Stimulated activated CD4-positive, alpha-beta T cell treated with anti-CD3 and anti-CD28 coated beads, TNF-alpha, amount 100 ng/mL, for 48 hours (primary cell): ENCODE measurements around the gene PCGF2.

Experiments
- DNase-seq, 3 donors: peaks; one replicate each; pipeline ENCODE4 v3.0.0-alpha.2; 2020; ENCODE audit warnings: low read depth in 3 of 3

Gene PCGF2

DNA sequence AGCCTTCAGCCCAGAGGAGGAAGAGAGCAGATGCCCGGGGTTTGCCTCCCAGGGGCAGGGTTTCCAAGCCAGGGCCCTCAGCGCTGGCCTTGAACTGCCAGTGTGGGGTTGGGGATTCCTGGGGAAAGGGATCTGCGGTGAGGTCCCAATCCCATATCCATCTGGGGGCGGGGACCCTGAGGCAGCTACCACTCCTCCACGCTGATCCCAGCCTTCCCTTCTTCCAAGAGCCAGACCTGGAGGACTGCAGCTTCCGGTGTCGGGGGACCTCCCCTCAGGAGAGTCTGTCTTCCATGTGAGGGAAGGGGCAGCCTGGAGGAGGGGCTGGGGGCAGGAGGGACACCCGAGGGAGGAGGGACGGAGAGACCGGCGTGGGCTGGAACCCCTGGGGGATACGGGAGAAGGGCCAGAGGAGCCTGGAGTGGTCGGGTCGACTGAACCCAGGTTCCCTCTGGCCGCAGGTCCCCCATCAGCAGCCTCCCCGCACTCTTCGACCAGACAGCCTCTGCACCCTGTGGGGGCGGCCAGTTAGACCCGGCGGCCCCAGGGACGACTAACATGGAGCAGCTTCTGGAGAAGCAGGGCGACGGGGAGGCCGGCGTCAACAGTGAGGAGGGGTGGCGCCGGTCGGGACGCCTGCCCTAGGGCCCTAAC is 28.7 kb downstream of the PCGF2 start:
- no peak for DNase-seq

DNA sequence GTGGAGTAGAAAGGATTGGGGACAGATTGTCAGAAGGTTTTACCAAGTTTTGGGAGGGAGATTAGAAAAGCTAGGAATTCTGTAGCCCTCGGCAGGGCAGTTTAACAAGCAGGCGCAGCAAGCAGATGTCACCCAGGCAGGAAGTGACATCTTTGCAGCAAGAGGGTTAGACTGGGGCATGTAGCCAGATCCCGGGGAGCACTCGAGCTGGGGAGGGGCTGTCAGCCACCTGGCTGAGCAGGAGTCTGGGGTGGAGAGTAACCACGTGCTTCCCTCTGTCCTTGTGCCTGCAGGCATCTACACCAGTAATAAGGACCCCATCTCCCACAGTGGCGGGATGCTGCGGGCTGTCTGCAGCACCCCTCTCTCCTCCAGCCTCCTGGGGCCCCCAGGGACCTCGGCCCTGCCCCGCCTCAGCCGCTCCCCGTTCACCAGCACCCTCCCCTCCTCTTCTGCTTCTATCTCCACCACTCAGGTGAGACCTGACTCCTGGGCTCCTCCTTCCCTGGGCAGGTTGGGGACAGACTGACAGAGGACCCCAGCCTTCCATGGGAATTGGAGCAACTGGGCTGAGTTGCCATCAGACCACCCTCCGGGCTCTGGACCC is 30.9 kb downstream of the PCGF2 start:
- no peak for DNase-seq

DNA sequence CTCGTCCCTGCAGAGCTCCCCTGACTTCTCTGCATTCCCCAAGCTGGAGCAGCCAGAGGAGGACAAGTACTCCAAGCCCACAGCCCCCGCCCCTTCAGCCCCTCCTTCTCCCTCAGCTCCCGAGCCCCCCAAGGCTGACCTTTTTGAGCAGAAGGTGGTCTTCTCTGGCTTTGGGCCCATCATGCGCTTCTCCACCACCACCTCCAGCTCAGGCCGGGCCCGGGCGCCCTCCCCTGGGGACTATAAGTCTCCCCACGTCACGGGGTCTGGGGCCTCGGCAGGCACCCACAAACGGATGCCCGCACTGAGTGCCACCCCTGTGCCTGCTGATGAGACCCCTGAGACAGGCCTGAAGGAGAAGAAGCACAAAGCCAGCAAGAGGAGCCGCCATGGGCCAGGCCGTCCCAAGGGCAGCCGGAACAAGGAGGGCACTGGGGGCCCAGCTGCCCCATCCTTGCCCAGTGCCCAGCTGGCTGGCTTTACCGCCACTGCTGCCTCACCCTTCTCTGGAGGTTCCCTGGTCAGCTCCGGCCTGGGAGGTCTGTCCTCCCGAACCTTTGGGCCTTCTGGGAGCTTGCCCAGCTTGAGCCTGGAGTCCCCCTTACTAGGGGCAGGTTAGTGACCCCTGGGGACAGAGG is 31.6 kb downstream of the PCGF2 start:
- no peak for DNase-seq

DNA sequence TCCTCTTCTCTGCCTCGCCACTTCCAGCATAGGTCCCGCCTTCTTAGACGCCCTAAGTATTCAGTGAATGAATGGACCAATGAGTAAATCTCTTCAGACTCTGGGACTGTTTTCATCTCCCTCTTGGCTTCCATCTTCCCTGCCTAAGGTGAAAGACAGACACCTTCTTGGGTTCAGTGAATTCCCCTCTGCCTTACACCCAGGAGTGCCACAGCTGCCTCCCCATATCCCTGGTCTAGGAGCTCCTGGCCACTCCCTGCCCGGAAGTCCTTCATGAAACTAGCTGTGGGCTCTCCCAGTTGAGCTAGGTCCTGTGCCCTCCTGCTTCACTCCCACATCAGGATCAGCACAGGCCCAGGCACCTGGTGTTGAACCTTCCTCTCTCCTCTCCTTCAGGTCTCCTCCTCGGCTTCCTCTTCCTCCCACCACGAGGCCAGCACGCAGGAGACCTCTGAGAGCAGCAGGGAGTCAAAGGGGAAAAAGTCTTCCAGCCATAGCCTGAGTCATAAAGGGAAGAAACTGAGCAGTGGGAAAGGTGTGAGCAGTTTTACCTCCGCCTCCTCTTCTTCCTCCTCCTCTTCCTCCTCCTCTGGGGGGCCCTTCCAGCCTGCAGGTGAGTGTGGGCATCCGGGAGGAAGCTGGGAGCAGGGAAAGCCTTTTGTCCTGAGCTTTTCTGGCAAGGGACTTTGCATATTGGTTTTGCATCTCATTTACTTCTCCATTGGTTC is 32.8 kb downstream of the PCGF2 start:
- no peak for DNase-seq

DNA sequence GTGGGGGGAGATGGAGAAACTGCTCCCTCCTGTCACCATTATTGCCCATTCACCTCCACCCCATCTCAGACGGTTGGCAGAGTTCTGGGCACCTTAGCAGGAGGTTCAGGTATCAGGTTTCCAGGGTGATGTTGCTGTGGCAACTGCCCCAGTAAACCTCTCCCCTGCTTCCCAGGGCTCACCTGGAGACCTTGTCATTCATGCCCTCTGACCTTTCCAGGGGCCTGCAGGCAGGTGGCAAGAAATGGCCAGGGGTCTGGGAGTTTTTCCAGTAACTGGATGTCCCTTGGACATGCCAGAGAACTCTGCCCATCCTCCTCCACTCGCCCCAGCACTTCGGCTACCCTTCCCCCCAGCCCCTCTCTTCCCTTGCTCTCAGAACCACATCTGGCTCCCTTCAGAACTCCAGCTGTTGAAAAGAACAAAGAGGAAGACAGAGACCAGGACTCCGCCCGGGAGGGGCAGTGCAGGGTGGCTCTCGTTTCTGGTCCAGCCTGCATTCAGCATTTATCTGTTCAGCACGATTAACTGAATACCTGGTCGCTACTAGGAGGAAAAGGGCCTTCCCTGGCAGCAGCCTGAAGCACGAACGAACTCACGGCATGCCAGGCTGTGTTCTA is 34.6 kb downstream of the PCGF2 start:
- no peak for DNase-seq

DNA sequence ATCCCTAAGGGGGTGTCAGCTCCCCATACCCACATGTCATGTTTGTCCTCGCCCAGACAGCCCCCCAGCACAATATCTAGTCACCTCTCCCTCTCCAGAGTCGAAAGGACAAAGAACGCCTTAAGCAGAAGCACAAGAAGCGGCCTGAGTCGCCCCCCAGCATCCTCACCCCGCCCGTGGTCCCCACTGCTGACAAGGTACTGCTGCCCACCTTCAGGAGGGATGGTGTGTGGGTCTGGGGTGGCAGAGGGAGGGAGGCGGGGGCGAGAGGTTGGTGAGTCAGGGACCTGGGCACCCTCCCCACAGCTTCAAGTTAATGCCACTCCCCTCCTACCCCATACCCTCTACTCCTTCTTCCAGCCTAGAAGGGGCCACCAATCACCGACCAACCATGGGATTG is 35.5 kb downstream of the PCGF2 start:
- DNase-seq = no peak

DNA sequence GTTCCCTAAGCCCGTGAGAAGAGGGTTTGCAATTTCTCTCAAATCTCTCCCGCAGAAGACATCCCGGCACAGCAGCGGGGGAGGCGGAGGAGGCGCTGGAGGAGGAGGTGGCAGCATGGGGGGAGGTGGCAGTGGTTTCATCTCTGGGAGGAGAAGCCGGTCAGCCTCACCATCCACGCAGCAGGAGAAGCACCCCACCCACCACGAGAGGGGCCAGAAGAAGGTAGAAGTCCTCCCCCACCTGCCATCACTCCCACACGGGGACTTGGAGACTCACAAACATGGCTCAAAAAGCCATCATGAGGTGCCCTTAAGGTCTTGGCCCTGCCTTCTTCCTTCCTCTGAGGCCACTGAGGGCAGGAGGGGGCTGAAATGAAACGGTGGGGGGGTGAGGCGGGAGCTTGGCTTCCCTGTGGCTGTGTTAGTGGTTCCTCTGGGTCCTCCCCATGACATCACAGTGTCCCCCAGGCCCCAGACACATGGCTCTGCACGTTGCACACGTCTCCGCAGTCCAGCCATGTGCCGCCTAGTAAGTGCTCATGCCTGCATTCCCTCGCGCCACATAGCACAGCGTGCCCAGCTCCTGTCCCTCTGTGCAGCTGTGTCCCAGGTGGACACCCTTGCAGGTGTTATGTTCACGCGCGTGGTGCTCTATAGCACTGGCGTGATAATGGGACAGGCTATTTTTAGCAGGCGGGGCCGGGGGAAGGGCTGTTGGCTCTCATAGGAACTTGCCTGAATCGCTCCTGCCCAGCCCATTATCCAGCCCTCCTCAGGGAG is 36.2 kb downstream of the PCGF2 start:
- no peak for DNase-seq

DNA sequence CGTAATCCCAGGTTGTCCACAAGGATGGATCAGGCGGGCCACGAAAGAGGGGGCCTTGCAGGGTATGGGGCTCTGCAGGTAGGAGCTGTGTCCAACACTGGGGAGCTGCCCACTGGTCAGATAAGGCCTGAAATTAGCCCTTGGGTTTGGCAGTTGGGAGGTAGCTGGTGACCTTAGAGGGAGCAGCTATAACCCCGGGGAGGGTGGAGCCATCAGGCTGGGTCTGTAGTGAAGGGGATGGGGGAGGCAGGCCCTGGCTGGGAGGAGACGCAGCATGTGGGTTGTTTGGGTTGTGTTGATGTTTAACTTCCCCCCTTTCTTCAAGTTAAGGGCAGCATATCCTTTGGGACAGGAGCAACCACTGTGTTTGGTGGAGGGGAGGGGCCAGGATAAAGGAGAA is 37.2 kb downstream of the PCGF2 start:
- DNase-seq = no peak

DNA sequence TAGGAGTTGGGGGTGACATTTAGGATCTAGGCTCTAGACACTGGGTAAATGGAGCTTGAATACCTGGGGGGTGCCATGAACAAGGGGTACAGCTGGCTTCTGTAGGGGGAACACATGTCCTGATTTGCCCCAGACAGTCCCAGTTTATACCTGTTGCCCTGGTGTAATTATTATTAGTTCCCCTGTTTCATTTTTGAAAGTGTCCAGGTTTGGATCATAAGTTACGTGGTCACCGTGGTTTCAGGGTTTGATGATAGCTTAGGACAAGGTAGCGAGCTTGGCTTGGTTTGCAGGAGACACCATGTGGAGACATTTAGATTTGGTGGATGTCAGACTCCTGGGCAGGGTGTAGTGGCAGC is 37.6 kb downstream of the PCGF2 start:
- DNase-seq = no peak

DNA sequence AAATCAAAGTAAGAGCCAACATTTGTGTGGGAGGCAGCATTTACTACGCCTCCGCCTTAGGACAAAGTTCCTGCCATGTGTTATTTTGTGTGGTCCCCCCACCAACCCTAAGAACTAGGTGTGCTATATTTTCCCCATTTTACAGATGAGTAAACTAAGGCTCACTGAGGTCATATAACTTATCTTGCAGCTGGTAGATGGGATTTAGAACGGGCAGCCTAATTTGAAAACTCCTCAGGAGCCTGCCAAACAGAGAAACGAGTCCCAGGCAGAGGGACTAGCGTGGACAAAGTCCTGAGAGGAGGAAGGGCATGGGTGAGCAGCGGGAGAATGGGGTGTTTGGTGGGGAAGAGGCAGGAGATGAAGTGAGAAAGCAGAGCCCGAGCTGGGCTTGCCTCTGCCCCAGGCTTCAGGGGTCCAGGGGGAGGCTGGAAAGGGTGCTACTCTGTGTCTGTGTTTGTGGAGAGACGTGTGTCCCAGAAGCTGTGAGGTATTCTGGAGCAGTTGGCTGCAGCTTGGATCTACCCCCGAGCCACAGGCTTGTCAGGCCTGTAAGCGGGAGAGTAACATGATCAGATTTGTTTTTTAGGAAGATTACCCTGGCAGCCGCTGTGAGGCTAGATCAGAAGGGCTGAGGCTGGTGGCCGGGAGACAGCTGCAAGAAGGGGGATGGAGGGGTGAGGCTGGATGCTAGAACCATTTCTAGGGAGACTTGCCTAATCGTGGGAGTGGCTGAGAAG is 38.1 kb downstream of the PCGF2 start:
- DNase-seq = no peak

DNA sequence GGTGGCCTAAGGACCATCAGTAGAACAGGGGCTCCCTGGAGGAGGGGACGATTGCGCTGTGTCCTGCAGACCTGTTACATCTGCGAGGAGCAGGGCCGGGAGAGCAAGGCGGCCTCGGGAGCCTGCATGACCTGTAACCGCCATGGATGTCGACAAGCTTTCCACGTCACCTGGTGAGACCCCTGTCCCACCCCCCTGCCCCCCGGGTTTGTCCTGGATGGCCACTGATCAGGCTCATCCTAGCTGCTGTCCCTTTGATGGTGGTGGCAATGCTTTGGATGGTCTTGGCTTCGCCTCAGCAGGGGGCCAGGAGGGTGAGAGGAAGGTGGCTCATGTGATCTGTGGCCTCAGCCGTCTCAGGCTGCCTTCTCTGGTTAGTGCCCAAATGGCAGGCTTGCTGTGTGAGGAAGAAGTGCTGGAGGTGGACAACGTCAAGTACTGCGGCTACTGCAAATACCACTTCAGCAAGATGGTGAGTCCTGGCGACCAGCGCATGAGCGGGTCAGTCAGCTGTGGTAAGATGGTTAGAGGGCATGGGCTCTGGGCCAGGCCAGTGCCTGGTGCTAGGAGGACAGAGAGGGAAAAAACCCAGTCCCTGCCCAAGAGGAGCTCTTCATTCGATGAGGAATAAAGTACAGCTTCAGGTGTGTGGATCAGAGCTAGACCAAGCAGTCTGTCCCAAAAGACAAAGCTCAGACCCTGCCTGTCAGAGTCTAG is 38.9 kb downstream of the PCGF2 start:
- no peak for DNase-seq

DNA sequence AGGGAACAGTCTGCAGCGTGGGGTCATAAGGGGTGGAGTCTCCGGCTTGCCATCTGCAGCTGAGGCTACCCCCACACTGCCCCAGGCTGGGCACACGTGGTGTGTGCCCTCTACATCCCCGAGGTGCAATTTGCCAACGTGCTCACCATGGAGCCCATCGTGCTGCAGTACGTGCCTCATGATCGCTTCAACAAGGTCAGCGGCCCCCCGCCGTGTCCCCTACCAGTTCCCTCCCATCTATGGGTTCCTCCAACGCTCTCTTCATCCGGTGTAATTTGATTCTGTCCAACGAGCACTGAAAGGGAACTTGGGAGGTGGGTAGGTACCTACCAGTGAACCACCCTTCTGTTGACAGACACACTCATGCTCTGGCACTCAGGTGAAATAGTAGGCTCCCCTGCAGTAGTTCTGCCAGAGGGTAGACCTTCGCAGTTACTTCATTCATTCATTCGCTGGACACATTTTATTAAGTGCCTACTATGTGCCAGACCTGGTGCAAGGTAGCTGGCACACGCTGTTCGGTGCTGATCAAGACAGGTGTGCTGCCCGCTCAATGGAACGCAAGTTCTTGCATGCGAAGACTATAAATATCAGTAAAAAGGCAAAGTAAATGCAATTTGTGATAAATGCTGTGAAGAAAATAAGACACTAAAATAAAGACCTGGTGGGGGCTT is 40.3 kb downstream of the PCGF2 start:
- DNase-seq = no peak

DNA sequence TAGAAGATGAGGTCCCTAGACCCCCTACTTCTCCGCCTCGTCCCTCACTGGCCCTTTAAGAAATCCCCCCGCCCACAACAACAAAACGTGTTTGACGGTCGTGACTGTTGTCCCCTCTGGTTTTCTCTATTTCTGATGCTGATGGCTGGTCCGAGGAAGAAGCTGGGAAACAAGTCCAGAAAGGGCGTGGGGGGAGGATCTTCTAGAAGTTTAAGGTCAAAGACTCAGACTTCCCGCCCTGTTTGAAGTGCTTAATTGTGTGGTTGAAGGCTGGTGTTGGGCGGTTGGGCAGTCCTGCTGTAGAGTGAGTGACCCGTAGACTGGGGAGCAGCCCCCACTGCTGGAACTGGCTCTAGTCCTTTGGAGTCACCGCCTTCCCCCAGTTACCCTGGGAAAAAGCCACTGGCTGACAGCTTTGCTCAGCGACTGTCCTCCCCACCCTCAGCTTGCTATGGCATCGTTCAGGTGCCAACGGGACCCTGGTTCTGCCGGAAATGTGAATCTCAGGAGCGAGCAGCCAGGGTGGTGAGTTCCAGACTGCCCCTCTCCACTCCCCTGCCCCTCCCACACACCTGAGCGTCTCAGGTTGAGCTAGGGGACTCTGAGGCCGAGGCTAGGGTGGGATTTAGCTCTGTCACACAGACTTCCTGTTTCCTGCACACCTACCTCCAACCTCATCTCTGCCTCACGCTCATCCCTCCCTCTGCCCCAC is 41.5 kb downstream of the PCGF2 start:
- DNase-seq = no peak

DNA sequence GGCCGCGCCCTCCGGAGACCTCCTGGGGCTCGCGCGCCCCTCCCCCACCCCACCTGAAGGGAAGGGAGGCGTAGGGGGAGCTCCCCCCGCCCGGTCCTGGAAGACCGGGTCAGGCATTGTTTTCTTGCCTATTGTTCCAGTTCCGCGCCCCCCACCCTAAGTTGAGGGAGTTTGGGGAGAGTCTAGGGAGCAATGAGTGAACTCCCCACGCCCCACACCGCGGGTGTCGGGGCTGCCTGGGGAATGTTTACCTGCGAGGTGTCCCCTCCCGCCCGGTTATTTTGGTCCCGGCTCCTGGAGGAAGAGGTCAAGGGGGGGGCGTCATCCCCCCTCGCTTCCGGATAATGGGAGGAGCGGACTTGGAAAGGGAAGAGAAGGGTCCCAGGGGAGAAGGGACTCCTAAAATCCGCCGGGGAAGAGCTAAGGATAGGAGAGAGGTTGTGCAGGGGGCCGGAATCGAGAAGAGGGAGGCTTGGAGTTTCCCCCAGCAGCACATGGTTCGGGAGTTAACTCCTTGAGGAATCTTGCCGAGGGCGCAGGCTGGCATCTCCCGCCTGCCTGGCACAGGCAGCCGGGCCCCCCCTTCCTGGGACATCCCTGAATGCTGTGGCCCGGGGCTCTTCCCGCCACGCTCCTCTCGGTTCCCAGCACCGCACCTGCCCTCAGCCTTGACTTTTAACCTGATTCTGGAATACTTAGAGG is 42.2 kb downstream of the PCGF2 start:
- no peak for DNase-seq

DNA sequence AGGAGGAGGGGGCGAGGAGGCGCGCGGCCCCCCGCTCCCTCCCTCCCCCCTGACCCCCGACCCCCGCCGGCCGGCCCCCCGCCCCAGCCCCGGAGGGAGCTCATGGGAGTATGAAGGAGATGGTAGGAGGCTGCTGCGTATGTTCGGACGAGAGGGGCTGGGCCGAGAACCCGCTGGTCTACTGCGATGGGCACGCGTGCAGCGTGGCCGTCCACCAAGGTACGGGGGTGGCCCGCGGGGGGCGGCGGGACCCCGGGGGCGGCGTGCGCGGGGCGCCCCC is 42.7 kb downstream of the PCGF2 start:
- DNase-seq = no peak

DNA sequence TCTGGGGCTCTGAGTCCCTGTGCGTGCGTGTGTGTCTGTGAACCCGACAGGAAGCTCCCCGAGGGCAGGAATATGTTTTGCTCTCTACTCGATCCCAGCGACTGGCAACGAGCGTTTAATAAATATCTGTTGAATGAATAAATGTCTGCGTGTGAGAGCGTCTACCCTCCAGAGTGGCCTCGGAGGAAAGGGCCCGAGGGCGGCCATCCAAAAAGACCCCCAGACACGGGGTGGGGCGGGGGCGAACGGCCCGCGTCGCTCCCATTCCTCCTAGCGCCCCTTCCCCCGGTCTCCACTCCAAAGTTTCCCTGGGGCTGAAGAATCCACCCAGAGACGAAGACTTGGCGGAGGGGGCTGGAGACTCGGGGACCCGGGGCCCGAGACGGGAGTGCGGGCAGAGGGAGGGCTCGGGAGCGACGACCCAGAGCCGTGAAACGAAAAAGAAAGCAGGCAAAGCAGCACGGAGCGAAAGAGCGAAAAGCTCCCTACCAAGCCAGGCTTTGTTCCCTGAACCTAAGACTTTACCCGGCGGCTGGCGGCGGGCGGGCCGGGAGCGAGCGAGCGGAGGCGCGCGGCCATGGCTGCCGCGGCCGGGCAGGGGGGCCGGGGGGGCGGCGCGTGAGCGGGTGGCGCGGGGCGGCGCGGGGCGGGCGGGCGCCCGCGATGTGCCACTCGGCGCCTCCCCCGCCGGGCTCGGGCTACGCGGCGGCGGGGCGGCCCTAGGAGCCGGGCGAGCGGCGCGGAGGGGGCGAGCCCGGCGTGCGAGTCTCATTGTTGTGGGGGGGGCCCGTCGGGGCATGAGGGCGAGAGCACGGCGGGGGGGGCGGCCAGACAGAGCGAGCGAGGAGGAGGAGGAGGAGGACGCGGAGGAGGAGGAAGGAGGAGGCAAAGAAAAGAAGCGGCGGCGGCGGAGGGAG is 43.3 kb downstream of the PCGF2 start, which contains the start of gene MLLT6:
Gene MLLT6 (plus strand): TSS at position 668 of the 917 bp plus-strand sequence. CDS start 360 bp downstream, outside the sequence.
- DNase-seq = peak in 2 of 3 donors; percentile 53 to 63
